ENCODE measurements around the gene MEAF6.

GRCh38 chr1:37480125-37480466 is 34.5 kb downstream of the MEAF6 start:
- TF ChIP-seq CTCF (IDR thresholded peaks at IDR 0.05) (no peak), POLR2A (IDR thresholded peaks at IDR 0.05) (no peak)
